ENCODE results near the gene IGFL1. TPM values are rescaled to one million over a fixed set of nuclear protein-coding genes. Genes with fewer than 3 reads are reported as not detected.
"Not testable (repeated sequence)": the region's sequence is repeated elsewhere in the genome, so short reads cannot be mapped to it uniquely, and the experiment has no call there.

Gene IGFL1
- total RNA-seq, 1 donor from 2014 or later = not detected

- H3K4me3 ChIP-seq (ENCODE audit: low read depth, low read length) = no peak overlapping the region
- TF ChIP-seq CTCF (IDR thresholded peaks at IDR 0.05; ENCODE audit: insufficient read depth, low read length, severe bottlenecking) = no peak
- H3K27me3 ChIP-seq (ENCODE audit: control insufficient read depth, insufficient read depth, low read length) = no peaks in the 10 kb centered on the region
- H3K36me3 ChIP-seq (ENCODE audit: control insufficient read depth, insufficient read depth, low read length) = no peaks in the 10 kb centered on the region
- FAIRE-seq (peak; percentile 77), DNase-seq (ENCODE audit: low read depth) (peak; percentile 92)
These were observed 23.4 kb upstream of the IGFL1 start for GRCh38 chr19:46206176-46206575.

GRCh38 chr19:46206682-46207081 lies 22.9 kb upstream of the IGFL1 start:
- no peak overlapping the region for H3K4me3 ChIP-seq (ENCODE audit: low read depth, low read length)
- H3K36me3 ChIP-seq (ENCODE audit: control insufficient read depth, insufficient read depth, low read length) = no peaks in the 10 kb centered on the region
- no peaks in the 10 kb centered on the region for H3K27me3 ChIP-seq (ENCODE audit: control insufficient read depth, insufficient read depth, low read length)
- no peak for TF ChIP-seq CTCF (IDR thresholded peaks at IDR 0.05; ENCODE audit: insufficient read depth, low read length, severe bottlenecking)
- no peak for FAIRE-seq
- no peak for DNase-seq (ENCODE audit: low read depth)

- H3K4me3 ChIP-seq (ENCODE audit: low read depth, low read length); H3K36me3 ChIP-seq (ENCODE audit: control insufficient read depth, insufficient read depth, low read length); DNase-seq (ENCODE audit: low read depth); H3K27me3 ChIP-seq (ENCODE audit: control insufficient read depth, insufficient read depth, low read length): not testable (repeated sequence)
- peak; percentile 73 for FAIRE-seq
These were observed 21.7 kb upstream of the IGFL1 start for GRCh38 chr19:46207858-46208257.

GRCh38 chr19:46209051-46209450 lies 20.5 kb upstream of the IGFL1 start:
- H3K36me3 ChIP-seq (ENCODE audit: control insufficient read depth, insufficient read depth, low read length) = no peaks in the 10 kb centered on the region
- no peaks in the 10 kb centered on the region for H3K27me3 ChIP-seq (ENCODE audit: control insufficient read depth, insufficient read depth, low read length)
- FAIRE-seq (peak; percentile 95), DNase-seq (ENCODE audit: low read depth) (peak; percentile 49)
- TF ChIP-seq CTCF (IDR thresholded peaks at IDR 0.05; ENCODE audit: insufficient read depth, low read length, severe bottlenecking) = no peak
- H3K4me3 ChIP-seq (ENCODE audit: low read depth, low read length) = no peak overlapping the region

GRCh38 chr19:46209472-46209871 lies 20.1 kb upstream of the IGFL1 start:
- Histone ChIP-seq H3K4me3 (ENCODE audit: low read depth, low read length) (no peak overlapping the region), H3K27me3 (ENCODE audit: control insufficient read depth, insufficient read depth, low read length) (no peaks in the 10 kb centered on the region), H3K36me3 (ENCODE audit: control insufficient read depth, insufficient read depth, low read length) (no peaks in the 10 kb centered on the region)
- DNase-seq (ENCODE audit: low read depth) (no peak), FAIRE-seq (no peak)
- TF ChIP-seq CTCF (IDR thresholded peaks at IDR 0.05; ENCODE audit: insufficient read depth, low read length, severe bottlenecking) = no peak

- TF ChIP-seq CTCF (IDR thresholded peaks at IDR 0.05; ENCODE audit: insufficient read depth, low read length, severe bottlenecking) = no peak
- Histone ChIP-seq H3K4me3 (ENCODE audit: low read depth, low read length) (no peak overlapping the region), H3K36me3 (ENCODE audit: control insufficient read depth, insufficient read depth, low read length) (no peaks in the 10 kb centered on the region), H3K27me3 (ENCODE audit: control insufficient read depth, insufficient read depth, low read length) (no peaks in the 10 kb centered on the region)
- no peak for DNase-seq (ENCODE audit: low read depth)
- FAIRE-seq = peak; percentile 13
These were observed 18.9 kb upstream of the IGFL1 start for GRCh38 chr19:46210669-46211068.
